Cardiac fibroblast (primary cell): ENCODE results near the gene COL8A1.
A peak's percentile ranks its signal among the peaks of the same experiment; 100 is the strongest.

ENCODE experiments used
- DNase-seq, 2 donors: peaks; one replicate each; pipeline versions ENCODE4 v3.0.0 to v3.0.0-alpha.2; 2010; ENCODE audit warnings: low read depth in 2 of 2
- H3K4me3 ChIP-seq, 2 donors: replicated peaks in 1 of 2; 1 replicate in 1 of 2; 2 replicates in 1 of 2; pipeline ENCODE4 v1.5.1; 2011; ENCODE audit warnings: low read depth in 2 of 2, low read length in 2 of 2, mild to moderate bottlenecking in 2 of 2, moderate library complexity in 1 of 2
- CTCF ChIP-seq: IDR thresholded peaks from one replicate; pipeline ENCODE4 v1.5.1; 2011; ENCODE audit warnings: low read depth, mild to moderate bottlenecking, low read length, inconsistent platforms

COL8A1 gene

GRCh38 chr3:99760031-99760430, 121.6 kb downstream of the COL8A1 start:
- H3K4me3 ChIP-seq, result no peak overlapping the region
- no peak for TF ChIP-seq CTCF
- DNase-seq, result no peak

- DNase-seq, result peak in 1 of 2 donors; percentile 71
- H3K4me3 ChIP-seq, result no peak overlapping the region
- TF ChIP-seq CTCF, result no peak
Observed at GRCh38 chr3:99760629-99761028, 122.2 kb downstream of the COL8A1 start.

- no peak for TF ChIP-seq CTCF
- DNase-seq, result no peak
- no peak overlapping the region for H3K4me3 ChIP-seq
Observed at GRCh38 chr3:99761415-99762165, 123.2 kb downstream of the COL8A1 start.

- no peak for TF ChIP-seq CTCF
- no peak for DNase-seq
- H3K4me3 ChIP-seq, result no peak overlapping the region
Observed at GRCh38 chr3:99762901-99763300, 124.5 kb downstream of the COL8A1 start.

- no peak overlapping the region for H3K4me3 ChIP-seq
- no peak for TF ChIP-seq CTCF
- DNase-seq, result no peak
Observed at GRCh38 chr3:99764377-99764776, 126.0 kb downstream of the COL8A1 start.

- no peak for TF ChIP-seq CTCF
- H3K4me3 ChIP-seq, result no peak overlapping the region
Observed at GRCh38 chr3:99765042-99765942, 126.9 kb downstream of the COL8A1 start.

More at GRCh38 chr3:99765042-99765942, 126.9 kb downstream of the COL8A1 start:
- DNase-seq, result peak; percentile 45 to 67
